ENCODE results near the gene EEFSEC.
A peak's percentile ranks its signal among the peaks of the same experiment; 100 is the strongest.

DNA sequence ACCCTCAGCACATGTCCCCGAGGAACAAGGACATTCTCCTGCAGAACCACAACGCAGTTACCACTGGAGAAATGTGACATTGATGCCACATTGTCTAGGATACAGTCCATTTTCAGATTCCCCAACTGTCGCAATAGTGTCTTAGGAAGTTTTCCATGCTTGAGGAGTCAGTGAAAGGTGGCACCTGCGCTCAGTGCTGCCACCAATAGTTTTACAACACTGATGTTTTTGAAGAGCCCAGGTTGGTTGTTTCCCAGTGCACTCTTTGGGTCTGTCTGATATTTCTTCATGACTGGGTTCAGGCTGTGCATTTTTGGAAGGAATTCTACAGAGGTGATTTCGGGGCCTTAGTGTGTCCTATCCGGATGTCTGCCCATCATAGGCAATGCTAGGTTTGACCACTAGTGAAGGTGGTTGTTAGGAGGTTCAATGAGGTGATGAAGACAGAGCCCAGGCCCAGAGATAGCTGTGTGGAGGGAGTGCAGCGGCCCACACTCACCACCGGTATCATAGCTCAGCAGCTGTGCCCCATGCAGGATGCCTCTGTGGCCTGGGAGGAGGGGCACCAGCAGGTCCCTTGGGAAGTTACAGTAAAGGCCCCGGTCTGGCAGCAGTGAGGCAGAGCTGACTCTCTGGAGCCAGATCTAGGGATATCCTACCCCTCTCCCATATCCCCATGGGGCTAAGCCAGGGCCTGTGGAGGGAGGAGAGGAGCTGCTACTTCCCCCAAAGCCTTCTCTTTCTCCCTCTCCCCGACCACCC is 216.8 kb downstream of the EEFSEC start:
- TF ChIP-seq, protein P1, sequence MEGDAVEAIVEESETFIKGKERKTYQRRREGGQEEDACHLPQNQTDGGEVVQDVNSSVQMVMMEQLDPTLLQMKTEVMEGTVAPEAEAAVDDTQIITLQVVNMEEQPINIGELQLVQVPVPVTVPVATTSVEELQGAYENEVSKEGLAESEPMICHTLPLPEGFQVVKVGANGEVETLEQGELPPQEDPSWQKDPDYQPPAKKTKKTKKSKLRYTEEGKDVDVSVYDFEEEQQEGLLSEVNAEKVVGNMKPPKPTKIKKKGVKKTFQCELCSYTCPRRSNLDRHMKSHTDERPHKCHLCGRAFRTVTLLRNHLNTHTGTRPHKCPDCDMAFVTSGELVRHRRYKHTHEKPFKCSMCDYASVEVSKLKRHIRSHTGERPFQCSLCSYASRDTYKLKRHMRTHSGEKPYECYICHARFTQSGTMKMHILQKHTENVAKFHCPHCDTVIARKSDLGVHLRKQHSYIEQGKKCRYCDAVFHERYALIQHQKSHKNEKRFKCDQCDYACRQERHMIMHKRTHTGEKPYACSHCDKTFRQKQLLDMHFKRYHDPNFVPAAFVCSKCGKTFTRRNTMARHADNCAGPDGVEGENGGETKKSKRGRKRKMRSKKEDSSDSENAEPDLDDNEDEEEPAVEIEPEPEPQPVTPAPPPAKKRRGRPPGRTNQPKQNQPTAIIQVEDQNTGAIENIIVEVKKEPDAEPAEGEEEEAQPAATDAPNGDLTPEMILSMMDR (IDR thresholded peaks at IDR 0.05; ENCODE audit: low read depth, low read length), result peak; percentile 16; the same call in 1 of the 2 replicates
- TF ChIP-seq EZH2phosphoT487 (IDR thresholded peaks at IDR 0.05; ENCODE audit: low read depth), result no peak

Data from OCI-LY3 (cell line).